H1 (cell line): ENCODE results near the gene TLE2. TPM values are rescaled to one million over a fixed set of nuclear protein-coding genes. Genes with fewer than 3 reads are reported as not detected.
A peak's percentile ranks its signal among the peaks of the same experiment; 100 is the strongest.

Experiments used
- CTCF ChIA-PET: fragments of 300-600 bp; sonication (Branson Sonifier 250); formaldehyde crosslinking; loops from one replicate; lab custom pipeline; 2021; ENCODE audit not compliant: partially characterized antibody; lab: Charles Lee
- POLR2A ChIA-PET: fragments of 300-600 bp; sonication (Branson Sonifier 250); formaldehyde crosslinking; loops from one replicate; lab custom pipeline; 2021; ENCODE audit warnings: inconsistent platforms; ENCODE audit not compliant: partially characterized antibody; lab: Charles Lee
- DNase-seq, 2 experiments: peaks; one replicate each; pipeline versions ENCODE4 v3.0.0 to v3.0.0-alpha.2; 2010 to 2022; ENCODE audit warnings: low spot score in 2 of 2, low read depth in 1 of 2, mixed read lengths in 1 of 2
- FAIRE-seq: peaks from 2 replicates; lab custom pipeline; 2011; peaks lifted over from hg19 to GRCh38; lab: Jason Lieb, UNC
- H2AFZ ChIP-seq: 2 replicates; pipeline ENCODE4 v1.8.1; 2012; ENCODE audit warnings: low read length, inconsistent platforms
- H2AK5ac ChIP-seq: 2 replicates; pipeline ENCODE4 v1.6.1; 2013; ENCODE audit warnings: low read depth, low read length
- H2BK120ac ChIP-seq: replicated peaks from 2 replicates; pipeline ENCODE3; 2013; ENCODE audit warnings: low read depth, low read length, inconsistent platforms
- H2BK12ac ChIP-seq: 2 replicates; pipeline ENCODE4 v1.6.1; 2013; ENCODE audit warnings: low read depth, low read length
- H2BK15ac ChIP-seq: 2 replicates; pipeline ENCODE4 v1.6.1; 2013; ENCODE audit warnings: low read length
- H2BK20ac ChIP-seq: 2 replicates; pipeline ENCODE4 v1.6.1; 2013; ENCODE audit warnings: low read length
- H2BK5ac ChIP-seq: 2 replicates; pipeline ENCODE4 v1.6.1; 2013; ENCODE audit warnings: low read depth, low read length
- H3K14ac ChIP-seq: 2 replicates; pipeline ENCODE4 v1.6.1; 2013; ENCODE audit warnings: inconsistent platforms; ENCODE audit not compliant: insufficient read length
- H3K18ac ChIP-seq: 2 replicates; pipeline ENCODE4 v1.6.1; 2013; ENCODE audit warnings: low read length; ENCODE audit errors: extremely low read depth
- H3K23ac ChIP-seq: 2 replicates; pipeline ENCODE4 v1.6.1; 2013; ENCODE audit warnings: inconsistent platforms; ENCODE audit not compliant: insufficient read length
- H3K23me2 ChIP-seq: 2 replicates; pipeline ENCODE4 v1.6.1; 2013; ENCODE audit warnings: low read depth, low read length
- H3K27ac ChIP-seq: 2 replicates; pipeline ENCODE4 v1.6.1; 2011; ENCODE audit warnings: low read depth, low read length, inconsistent platforms
- H3K27me3 ChIP-seq, 4 experiments: replicated peaks in 1 of 4; 1 replicate in 1 of 4; 2 replicates in 3 of 4; pipeline versions ENCODE4 v1.6.1 to v1.8.1; 2011 to 2013; ENCODE audit warnings: low read length in 3 of 4, mild to moderate bottlenecking in 3 of 4, inconsistent platforms in 2 of 4, mixed read lengths in 2 of 4, moderate library complexity in 1 of 4; ENCODE audit not compliant: control insufficient read depth in 3 of 4, insufficient read depth in 3 of 4; ENCODE audit errors: extremely low read depth in 1 of 4
- H3K36me3 ChIP-seq, 4 experiments: 2 replicates each; pipeline versions ENCODE4 v1.6.1 to v1.8.1; 2011 to 2013; ENCODE audit warnings: mild to moderate bottlenecking in 4 of 4, low read length in 3 of 4, moderate library complexity in 2 of 4, control low read depth in 1 of 4, inconsistent platforms in 1 of 4; ENCODE audit not compliant: insufficient read depth in 4 of 4, control insufficient read depth in 2 of 4
- H3K4ac ChIP-seq: replicated peaks from 2 replicates; pipeline ENCODE3; 2013; ENCODE audit warnings: low read length, low read depth, mixed read lengths, inconsistent platforms; ENCODE audit not compliant: insufficient read length
- H3K4me1 ChIP-seq, 4 experiments: replicated peaks in 1 of 4; 1 replicate in 1 of 4; 2 replicates in 3 of 4; pipeline versions ENCODE4 v1.6.1 to v1.8.1; 2011 to 2013; ENCODE audit warnings: low read length in 3 of 4, inconsistent platforms in 2 of 4, mixed read lengths in 1 of 4; ENCODE audit not compliant: insufficient read depth in 4 of 4, control insufficient read depth in 3 of 4
- H3K4me2 ChIP-seq, 2 experiments: 2 replicates each; pipeline versions ENCODE4 v1.6.1 to v1.8.1; 2011 to 2013; ENCODE audit warnings: low read depth in 2 of 2, low read length in 2 of 2, control low read depth in 1 of 2, inconsistent platforms in 1 of 2, mild to moderate bottlenecking in 1 of 2; ENCODE audit not compliant: insufficient read depth in 1 of 2
- H3K4me3 ChIP-seq, 4 experiments: fragments of 200-600, 300-600 bp in 1 of 4; sonication (generic), shearing (Covaris generic), sonication (Bioruptor Twin) in 1 of 4; 2 replicates each; pipeline versions ENCODE4 v1.5.1 to v1.8.1; 2011 to 2016; ENCODE audit warnings: low read length in 4 of 4, low read depth in 3 of 4, control low read depth in 2 of 4, inconsistent platforms in 2 of 4, mild to moderate bottlenecking in 2 of 4, mixed read lengths in 1 of 4, moderate library complexity in 1 of 4; ENCODE audit not compliant: insufficient read depth in 2 of 4; ENCODE audit errors: extremely low read depth in 1 of 4
- H3K56ac ChIP-seq: replicated peaks from 2 replicates; pipeline ENCODE3; 2013; ENCODE audit warnings: low read depth, mild to moderate bottlenecking, mixed read lengths, low read length, inconsistent platforms; ENCODE audit not compliant: insufficient read length
- H3K79me1 ChIP-seq: 2 replicates; pipeline ENCODE4 v1.6.1; 2013; ENCODE audit warnings: low read depth, low read length, control low read depth
- H3K79me2 ChIP-seq, 2 experiments: 2 replicates each; pipeline versions ENCODE4 v1.6.1 to v1.8.1; 2012 to 2013; ENCODE audit warnings: low read length in 2 of 2, mild to moderate bottlenecking in 2 of 2, inconsistent platforms in 1 of 2; ENCODE audit not compliant: insufficient read depth in 2 of 2, control insufficient read depth in 1 of 2
- H3K9ac ChIP-seq, 4 experiments: replicated peaks in 1 of 4; 1 replicate in 1 of 4; 2 replicates in 3 of 4; pipeline versions ENCODE4 v1.6.1 to v1.8.1; 2011 to 2013; ENCODE audit warnings: low read depth in 3 of 4, low read length in 3 of 4, control low read depth in 2 of 4, mild to moderate bottlenecking in 2 of 4, moderate library complexity in 2 of 4, inconsistent platforms in 1 of 4; ENCODE audit errors: extremely low read depth in 1 of 4
- H3K9me3 ChIP-seq, 2 experiments: 2 replicates each; pipeline versions ENCODE4 v1.6.1 to v1.8.1; 2012 to 2013; ENCODE audit warnings: mild to moderate bottlenecking in 2 of 2, moderate library complexity in 2 of 2, control low read depth in 1 of 2, inconsistent platforms in 1 of 2, low read depth in 1 of 2, low read length in 1 of 2, mixed read lengths in 1 of 2; ENCODE audit not compliant: insufficient read depth in 2 of 2
- H4K20me1 ChIP-seq, 2 experiments: replicated peaks in 1 of 2; 2 replicates each; pipeline versions ENCODE3 to v1.8.1; 2011 to 2013; ENCODE audit warnings: inconsistent platforms in 2 of 2, low read length in 2 of 2, mild to moderate bottlenecking in 1 of 2; ENCODE audit not compliant: insufficient read depth in 2 of 2, control insufficient read depth in 1 of 2
- H4K5ac ChIP-seq: 2 replicates; pipeline ENCODE4 v1.6.1; 2013; ENCODE audit warnings: low read length, low read depth, mixed read lengths, inconsistent platforms; ENCODE audit not compliant: insufficient read length
- H4K8ac ChIP-seq: 2 replicates; pipeline ENCODE4 v1.8.0; 2013; ENCODE audit warnings: mild to moderate bottlenecking, moderate library complexity, low read length, inconsistent platforms; ENCODE audit not compliant: insufficient read depth; ENCODE audit errors: extremely low read depth
- H4K91ac ChIP-seq: replicated peaks from 2 replicates; pipeline ENCODE3; 2013; ENCODE audit warnings: low read length, mixed read lengths, inconsistent platforms; ENCODE audit not compliant: insufficient read length
- BCL11A ChIP-seq, 2 experiments: IDR thresholded peaks; one replicate each; pipeline ENCODE4 v1.6.1; 2011; ENCODE audit warnings: low read depth in 2 of 2, low read length in 2 of 2, mild to moderate bottlenecking in 2 of 2
- EZH2 ChIP-seq: fragments of 200-600 bp; sonication (generic); IDR thresholded peaks from 2 replicates; pipeline ENCODE4 v1.7.1; 2012; ENCODE audit warnings: low read depth, mild to moderate bottlenecking, moderate library complexity, low read length, inconsistent platforms; ENCODE audit not compliant: severe bottlenecking
- HDAC6 ChIP-seq: IDR thresholded peaks from one replicate; pipeline ENCODE4 v1.7.1; 2012; ENCODE audit warnings: low read depth, mild to moderate bottlenecking, inconsistent platforms, low read length, moderate library complexity
- JUND ChIP-seq: IDR thresholded peaks from 2 replicates; pipeline ENCODE4 v1.6.1; 2011; ENCODE audit warnings: mild to moderate bottlenecking, improper control_type of control experiment, low read length
- KDM1A ChIP-seq: fragments of 200-600, 300-600 bp; sonication (generic); IDR thresholded peaks from 2 replicates; pipeline ENCODE4 v1.7.1; 2016; ENCODE audit warnings: mild to moderate bottlenecking, low read length, borderline replicate concordance
- KDM4A ChIP-seq: IDR thresholded peaks from one replicate; pipeline ENCODE4 v1.7.1; 2012; ENCODE audit warnings: low read depth, mild to moderate bottlenecking, moderate library complexity, low read length, inconsistent platforms; ENCODE audit not compliant: severe bottlenecking
- RAD21 ChIP-seq, 2 experiments: IDR thresholded peaks in 1 of 2; conservative IDR thresholded peaks in 1 of 2; 2 replicates each; pipeline ENCODE4 v1.6.1; 2011; ENCODE audit warnings: low read depth in 2 of 2, low read length in 2 of 2, improper control_type of control experiment in 1 of 2, inconsistent platforms in 1 of 2, mild to moderate bottlenecking in 1 of 2, moderate library complexity in 1 of 2
- SP1 ChIP-seq: IDR thresholded peaks from 2 replicates; pipeline ENCODE4 v1.6.1; 2011; ENCODE audit warnings: low read depth, low read length
- SRF ChIP-seq: IDR thresholded peaks from 2 replicates; pipeline ENCODE4 v1.6.1; 2011; ENCODE audit warnings: mild to moderate bottlenecking, low read depth, low read length, moderate library complexity
- SUZ12 ChIP-seq: fragments of 200-600 bp; sonication (generic); IDR thresholded peaks from 2 replicates; pipeline ENCODE4 v1.6.1; 2012; ENCODE audit warnings: mild to moderate bottlenecking, inconsistent platforms, low read length, moderate library complexity, mixed read lengths
- TCF12 ChIP-seq: IDR thresholded peaks from 2 replicates; pipeline ENCODE4 v1.6.1; 2011; ENCODE audit warnings: low read depth, mild to moderate bottlenecking, low read length
- WGBS, 2 experiments: shearing (Covaris generic) in 1 of 2; methylation state at CpG; one replicate each; pipeline versions ENCODE4 v1.1.6 to v1.1.7; 2013 to 2015; ENCODE audit warnings: low lambda C conversion rate in 2 of 2, mixed read lengths in 2 of 2, inconsistent platforms in 1 of 2, low coverage in 1 of 2, missing lambda C conversion rate in 1 of 2; ENCODE audit not compliant: insufficient replicate concordance in 2 of 2, insufficient coverage in 1 of 2, insufficient read length in 1 of 2; ENCODE audit errors: extremely low coverage in 1 of 2, missing lambda C conversion rate in 1 of 2; 5-methylcytosine and 5-hydroxymethylcytosine counted together
- polyA plus RNA-seq, 7 experiments: library from polyadenylated mRNA; depleted of rRNA in 3 of 7; stranded (reverse) in 5 of 7; unstranded in 2 of 7; fragments of >200 nt in 5 of 7; fragments of 200-250 nt in 2 of 7; gene quantifications; 1 replicate in 5 of 7; 2 replicates in 1 of 7; 4 replicates in 1 of 7; pipeline versions ENCODE4 v1.2.1 to v1.2.3, GENCODE V29; 2011 to 2013; ENCODE audit warnings: missing spikeins in 2 of 7, mixed read lengths in 2 of 7
- total RNA-seq: library from RNA; stranded (reverse); fragmentation: NEBNext Ultra II Directional; extraction: Animal tissue kit (Norgen Biotek cat#: 25700); gene quantifications from 2 replicates; pipeline ENCODE4 v1.2.1, GENCODE V29; 2021

The TLE2 gene
- total and polyA plus RNA-seq, 2 of the 8 experiments (the other 6 are each of a cell fraction or from before 2014, with no cell fraction given) = 8.0 to 11.5 TPM

DNA sequence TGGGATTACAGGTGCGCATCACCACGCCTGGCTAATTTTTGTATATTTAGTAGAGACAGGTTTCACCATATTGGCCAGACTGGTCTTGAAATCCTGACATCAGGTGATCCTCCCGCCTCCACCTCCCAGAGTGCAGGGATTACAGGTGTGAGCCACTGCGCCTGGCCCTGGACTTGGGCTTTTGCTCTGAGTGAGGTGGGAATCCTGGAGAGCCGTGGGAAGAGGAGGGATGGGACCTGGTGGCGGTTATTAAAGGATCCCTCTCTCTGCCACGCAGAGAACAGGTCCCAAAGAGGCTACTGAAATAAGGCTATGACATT is 34.9 kb upstream of the TLE2 start:
- Histone ChIP-seq H2BK12ac (0 out of 2 replicates have a peak overlapping the region, but pooled peaks have one; percentile 17), H2BK20ac (no peak overlapping the region), H3K27me3 (peaks cover 0 to 3% (median 0%) of the 10 kb centered on the region in 4 experiments; a peak in 1 of 7 replicates), H2AK5ac (no peak overlapping the region), H3K4me2 (no peak overlapping the region), H2BK5ac (no peak overlapping the region), H3K79me1 (no peaks in the 10 kb centered on the region), H2BK120ac (no peak overlapping the region), H4K91ac (no peak overlapping the region), H4K8ac (no peak overlapping the region; the same call in 1 of the 2 replicates), H3K4ac (no peak overlapping the region), H2AFZ (no peak overlapping the region), H3K23ac (no peak overlapping the region), H3K9ac (no peak overlapping the region), H3K56ac (no peak overlapping the region), H3K4me3 (no peak overlapping the region), H3K4me1 (peaks cover 0 to 4% (median 1%) of the 10 kb centered on the region in 4 experiments; a peak in 3 of 7 replicates), H2BK15ac (peak overlapping the region; percentile 46; the same call in 1 of the 2 replicates), H4K5ac (no peak overlapping the region), H3K23me2 (peaks cover 2% of the 10 kb centered on the region; the same call in 1 of the 2 replicates), H3K9me3 (no peaks in the 10 kb centered on the region), H4K20me1 (peaks cover 0 to 3% of the 10 kb centered on the region in 2 experiments), H3K36me3 (peaks cover 0 to 7% (median 4%) of the 10 kb centered on the region in 4 experiments; a peak in 2 of 8 replicates), H3K18ac (no peak overlapping the region), H3K14ac (no peak overlapping the region), H3K79me2 (peaks cover 0 to 4% of the 10 kb centered on the region in 2 experiments; a peak in 1 of 4 replicates), H3K27ac (no peak overlapping the region)
- TF ChIP-seq BCL11A (IDR thresholded peaks at IDR 0.05; ENCODE audit: low read depth in 2 of 2, low read length in 2 of 2) (no peak), SRF (no peak), SUZ12 (no peak), HDAC6 (no peak), RAD21 (IDR thresholded peaks at IDR 0.05 in 1 of 2, conservative IDR thresholded peaks at IDR 0.05 in 1 of 2; ENCODE audit: low read depth in 2 of 2, low read length in 2 of 2) (no peak), EZH2 (no peak), SP1 (no peak), TCF12 (no peak), KDM1A (no peak), KDM4A (no peak), JUND (no peak)
- WGBS, 2 experiments = 82% methylated on average over 7 of the region's 7 CpGs; no CpG with 5 or more reads in 1 of the 2 experiments
- no peak for FAIRE-seq
- ChIA-PET POLR2A (interaction anchor here (1.1 to 2.0 kb wide), 4 partner anchors 29 to 38 kb away, joined by 3 to 4 read pairs (median 4); no protein-coding TSS in a partner anchor), CTCF (interaction anchor here (0.7 to 2.0 kb wide), 6 partner anchors 11 to 245 kb away, joined by 3 to 7 read pairs (median 4); no protein-coding TSS in a partner anchor)
- no peak for DNase-seq
